HG02885 (cell line): ENCODE data around the gene CDK16.
"Not testable (repeated sequence)": the region's sequence is repeated elsewhere in the genome, so short reads cannot be mapped to it uniquely, and the experiment has no call there.

Experiments used
- ATAC-seq: cut with Tn5 transposase; IDR thresholded peaks from one replicate; pipeline ENCODE4 v1.9.1; 2021; ENCODE audit warnings: mild to moderate bottlenecking; ENCODE audit not compliant: unreplicated experiment, poor library complexity

Gene CDK16

GRCh38 chrX:47244676-47245075, 26.2 kb downstream of the CDK16 start:
- ATAC-seq: no peak

- no peak for ATAC-seq
Measured at GRCh38 chrX:47245156-47245555, 26.7 kb downstream of the CDK16 start.

- ATAC-seq: no peak
Measured at GRCh38 chrX:47247206-47247998, 28.9 kb downstream of the CDK16 start.

- ATAC-seq: no peak
Measured at GRCh38 chrX:47247999-47248320, 29.5 kb downstream of the CDK16 start.

- no peak for ATAC-seq
Measured at GRCh38 chrX:47248576-47248975, 30.1 kb downstream of the CDK16 start.

- ATAC-seq: no peak
Measured at GRCh38 chrX:47250017-47250347, 31.5 kb downstream of the CDK16 start.

GRCh38 chrX:47257620-47258019, 39.1 kb downstream of the CDK16 start:
- not testable (repeated sequence) for ATAC-seq

- no peak for ATAC-seq
Measured at GRCh38 chrX:47264483-47265173, 46.1 kb downstream of the CDK16 start.

- no peak for ATAC-seq
Measured at GRCh38 chrX:47266643-47267042, 48.2 kb downstream of the CDK16 start.

GRCh38 chrX:47272013-47272408, 53.5 kb downstream of the CDK16 start:
- no peak for ATAC-seq

- no peak for ATAC-seq
Measured at GRCh38 chrX:47273011-47273730, 54.7 kb downstream of the CDK16 start.

GRCh38 chrX:47278691-47279090, 60.2 kb downstream of the CDK16 start:
- ATAC-seq: no peak
